ENCODE results near the gene SPART. TPM values are rescaled to one million over a fixed set of nuclear protein-coding genes. Genes with fewer than 3 reads are reported as not detected.
A peak's percentile ranks its signal among the peaks of the same experiment; 100 is the strongest.
"Not testable (repeated sequence)": the region's sequence is repeated elsewhere in the genome, so short reads cannot be mapped to it uniquely, and the experiment has no call there.

The SPART gene
- polyA plus RNA-seq, 1 donor from 2014 or later = 17.9 TPM

DNA sequence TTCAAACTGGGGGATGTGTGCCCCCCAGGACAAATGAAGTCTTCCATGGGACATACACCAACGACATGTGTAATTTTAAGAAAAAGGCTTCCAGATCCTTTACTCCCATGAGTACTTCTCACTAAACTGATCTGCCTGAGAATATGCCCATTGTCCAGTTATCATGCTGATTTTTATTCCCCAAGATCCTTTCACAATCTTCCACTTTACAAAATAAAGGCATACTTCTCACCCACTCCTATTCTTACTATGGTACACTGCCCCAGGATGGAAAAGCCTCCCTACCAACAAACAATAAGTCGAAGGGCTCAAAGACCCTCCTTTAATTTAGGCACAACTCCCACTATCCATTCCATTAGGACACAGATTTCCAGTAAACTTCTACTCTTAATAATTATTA is 3.5 kb downstream of the SPART start:
- peaks cover 7% of the 10 kb centered on the region for H3K27me3 Mint-ChIP-seq
- H3K27ac Mint-ChIP-seq = peak overlapping the region in 1 of 3 donors; percentile 22
- H3K9me3 Mint-ChIP-seq = peaks cover 0 to 2% (median 0%) of the 10 kb centered on the region in 3 donors
- peaks cover 7 to 15% (median 7%) of the 10 kb centered on the region in 3 donors for H3K4me1 Mint-ChIP-seq
- H3K36me3 Mint-ChIP-seq = no peaks in the 10 kb centered on the region
- H3K4me3 Mint-ChIP-seq = peak overlapping the region in 1 of 4 donors; percentile 14

DNA sequence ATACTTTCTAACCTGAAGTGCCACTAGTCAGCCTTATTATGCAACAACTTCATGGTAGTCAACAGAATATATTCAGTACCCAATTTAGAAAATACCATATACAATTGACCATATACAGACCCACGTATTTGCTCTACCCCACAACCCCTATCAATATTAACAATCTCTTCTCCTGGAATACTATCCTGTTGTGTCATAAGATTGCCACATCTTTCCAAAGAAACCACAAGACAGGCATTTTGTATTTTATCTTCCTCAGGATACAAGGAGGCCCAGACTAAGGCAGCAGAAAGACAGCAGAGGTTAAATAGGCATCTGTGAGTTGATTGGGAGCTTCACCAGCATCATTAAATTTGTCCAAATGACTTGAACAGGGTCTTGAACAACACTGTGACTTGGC is 4.5 kb downstream of the SPART start:
- H3K9me3 Mint-ChIP-seq = peaks cover 0 to 2% (median 0%) of the 10 kb centered on the region in 3 donors
- no peak overlapping the region for H3K27ac Mint-ChIP-seq
- H3K36me3 Mint-ChIP-seq = no peaks in the 10 kb centered on the region
- peaks cover 7% of the 10 kb centered on the region for H3K27me3 Mint-ChIP-seq
- H3K4me3 Mint-ChIP-seq = no peak overlapping the region
- H3K4me1 Mint-ChIP-seq = peaks cover 7 to 12% (median 7%) of the 10 kb centered on the region in 3 donors

DNA sequence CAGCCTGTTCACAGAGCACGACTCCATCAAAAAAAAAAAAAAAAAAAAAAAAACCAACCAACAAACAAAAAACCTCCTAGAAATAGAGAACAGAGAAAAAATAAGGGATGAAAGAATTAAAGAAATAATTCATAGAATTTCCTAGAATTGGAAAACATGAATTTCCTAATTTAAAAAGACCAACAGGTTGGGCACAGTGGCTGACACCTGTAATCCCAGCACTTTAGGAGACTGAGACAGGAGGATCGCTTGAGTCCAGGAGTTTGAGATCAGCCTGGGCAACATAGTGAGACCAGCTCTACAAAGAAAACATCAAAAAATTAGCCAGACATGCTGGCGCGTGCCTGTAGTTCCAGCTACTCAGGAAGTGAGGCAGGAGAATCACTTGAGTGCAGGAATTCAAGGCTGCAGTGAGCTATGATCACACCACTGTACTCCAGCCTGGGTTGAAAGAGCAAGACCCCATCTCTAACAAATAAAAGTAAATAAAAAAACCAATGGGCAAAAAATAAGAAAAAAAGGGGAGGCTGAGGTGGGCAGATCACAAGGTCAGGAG is 6.5 kb downstream of the SPART start:
- Mint-ChIP-seq H3K4me3 (no peak overlapping the region), H3K4me1 (peaks cover 1 to 7% (median 3%) of the 10 kb centered on the region in 3 donors), H3K9me3 (peaks cover 0 to 2% (median 0%) of the 10 kb centered on the region in 3 donors), H3K27me3 (no peaks in the 10 kb centered on the region), H3K27ac (no peak overlapping the region), H3K36me3 (no peaks in the 10 kb centered on the region)

DNA sequence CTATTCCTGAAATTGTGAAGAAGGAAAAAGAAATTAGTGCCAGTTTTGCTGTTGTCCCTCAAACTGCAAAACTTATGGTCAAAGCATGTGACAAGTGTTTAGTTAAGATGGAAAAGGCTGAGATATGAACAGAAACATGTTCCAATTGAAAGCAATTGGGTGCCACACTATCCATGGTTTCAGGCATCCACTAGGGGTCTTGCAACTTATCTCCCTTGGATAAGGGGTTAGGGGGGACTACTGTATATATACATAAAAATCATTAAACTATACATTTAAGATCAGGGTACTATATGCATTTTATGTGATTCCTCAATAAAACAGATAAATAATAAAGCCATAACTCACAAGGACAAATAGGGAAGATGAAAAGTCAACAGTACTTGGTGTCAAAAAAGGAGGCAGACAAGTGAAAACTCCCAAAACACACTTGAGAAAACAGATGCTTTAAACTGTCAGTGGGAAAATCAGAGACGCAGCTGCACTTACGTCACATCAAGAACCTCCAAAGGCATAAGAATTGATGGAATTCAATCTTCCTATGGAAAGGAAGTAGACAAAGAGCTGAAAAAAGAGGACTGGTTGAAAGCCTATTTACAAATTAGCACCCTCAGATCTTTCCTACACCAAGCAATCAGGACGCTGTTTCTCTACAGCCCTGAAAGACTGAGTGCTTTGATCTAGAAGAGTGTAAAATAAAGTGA is 8.1 kb downstream of the SPART start:
- no peaks in the 10 kb centered on the region for H3K36me3 Mint-ChIP-seq
- H3K9me3 Mint-ChIP-seq = peaks cover 0 to 2% (median 0%) of the 10 kb centered on the region in 3 donors
- H3K27me3 Mint-ChIP-seq = no peaks in the 10 kb centered on the region
- no peak overlapping the region for H3K27ac Mint-ChIP-seq
- peak overlapping the region in 1 of 4 donors; percentile 3 for H3K4me3 Mint-ChIP-seq
- H3K4me1 Mint-ChIP-seq = peaks cover 1 to 4% (median 3%) of the 10 kb centered on the region in 3 donors

DNA sequence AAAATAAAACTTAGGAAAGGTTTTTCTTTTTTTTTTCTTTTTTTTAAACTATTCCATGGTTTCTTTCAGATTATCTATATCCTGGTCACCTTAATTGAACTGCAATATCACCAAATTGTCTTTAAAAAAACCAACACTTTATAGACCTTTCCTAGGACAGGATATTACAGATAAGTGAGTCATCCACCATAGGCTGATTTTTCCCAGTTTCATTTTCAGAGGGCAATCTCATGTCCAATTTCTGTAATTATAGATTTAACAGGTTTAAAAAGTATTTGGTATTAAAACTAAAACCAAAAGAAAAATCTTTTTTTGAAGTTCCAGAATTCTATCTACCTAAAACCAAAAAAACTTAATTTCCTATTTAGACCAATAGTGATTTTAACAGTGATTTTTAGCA is 13.2 kb downstream of the SPART start:
- Mint-ChIP-seq H3K27ac (no peak overlapping the region), H3K27me3 (no peaks in the 10 kb centered on the region), H3K4me1 (peaks cover 1 to 3% (median 2%) of the 10 kb centered on the region in 3 donors), H3K36me3 (peaks cover 2% of the 10 kb centered on the region), H3K9me3 (no peaks in the 10 kb centered on the region), H3K4me3 (no peak overlapping the region)

DNA sequence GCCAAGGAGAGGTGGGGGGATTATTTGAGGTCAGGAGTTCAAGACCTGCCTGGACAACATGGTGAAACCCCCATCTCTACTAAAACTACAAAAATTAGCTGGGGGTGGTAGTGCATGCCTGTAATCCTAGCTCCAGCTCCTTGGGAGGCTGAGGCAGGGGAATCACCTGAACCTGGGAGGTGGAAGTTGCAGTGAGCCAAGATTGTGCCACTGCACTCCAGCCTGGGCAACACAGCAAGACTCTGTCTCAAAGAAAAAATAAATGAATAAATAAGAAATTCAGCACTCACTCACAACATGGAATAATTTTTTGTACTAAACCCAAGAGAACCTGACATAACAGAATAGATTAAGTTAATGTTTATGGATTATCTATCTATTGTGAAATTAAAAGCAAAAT is 13.9 kb downstream of the SPART start:
- H3K9me3 Mint-ChIP-seq, H3K27ac Mint-ChIP-seq, H3K4me1 Mint-ChIP-seq, H3K27me3 Mint-ChIP-seq, H3K4me3 Mint-ChIP-seq, H3K36me3 Mint-ChIP-seq: not testable (repeated sequence)

DNA sequence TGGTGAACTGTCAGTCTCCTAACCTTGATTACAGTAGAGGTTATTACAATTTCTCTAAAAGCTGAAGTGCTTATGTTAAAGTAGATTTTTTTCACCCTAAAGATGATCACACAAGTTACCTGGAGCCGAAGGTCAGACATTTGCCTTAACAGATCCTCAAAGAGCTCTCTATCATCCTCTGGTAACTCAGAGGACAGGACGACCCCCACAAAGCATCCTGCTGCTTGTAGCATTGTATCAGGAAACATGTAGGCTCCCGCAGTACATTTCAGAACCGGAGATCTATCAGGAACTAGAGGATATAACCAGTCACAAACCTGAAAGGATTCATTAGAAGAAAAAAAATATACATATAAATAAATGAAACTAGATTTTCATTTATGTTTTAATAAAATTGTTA is 14.9 kb downstream of the SPART start:
- H3K36me3 Mint-ChIP-seq = peaks cover 4% of the 10 kb centered on the region
- no peaks in the 10 kb centered on the region for H3K9me3 Mint-ChIP-seq
- H3K4me3 Mint-ChIP-seq = no peak overlapping the region
- H3K4me1 Mint-ChIP-seq = peaks cover 0 to 3% (median 1%) of the 10 kb centered on the region in 3 donors
- no peak overlapping the region for H3K27ac Mint-ChIP-seq
- H3K27me3 Mint-ChIP-seq = no peaks in the 10 kb centered on the region

DNA sequence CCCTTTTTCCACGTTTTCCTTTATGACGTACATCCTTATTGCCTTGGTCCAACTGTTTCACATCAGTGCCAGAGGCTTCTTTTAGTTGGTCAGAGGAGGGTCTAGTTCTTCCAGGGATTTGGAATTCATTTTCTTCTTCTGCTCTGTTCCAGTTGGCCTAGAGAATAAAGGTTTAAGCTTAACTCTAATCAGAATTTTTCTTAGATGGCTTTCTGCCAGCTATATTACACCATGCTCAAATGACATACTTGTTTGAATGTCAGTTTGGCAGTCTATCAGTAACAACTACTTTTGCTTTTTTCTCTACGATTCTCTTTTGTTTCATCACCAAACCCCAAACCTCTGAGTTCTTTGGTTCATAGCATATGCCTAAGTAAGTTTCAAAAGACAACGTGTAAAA is 16.8 kb downstream of the SPART start:
- Mint-ChIP-seq H3K36me3 (peaks cover 4% of the 10 kb centered on the region), H3K27me3 (no peaks in the 10 kb centered on the region), H3K27ac (no peak overlapping the region), H3K4me3 (no peak overlapping the region), H3K9me3 (no peaks in the 10 kb centered on the region), H3K4me1 (no peaks in the 10 kb centered on the region)

DNA sequence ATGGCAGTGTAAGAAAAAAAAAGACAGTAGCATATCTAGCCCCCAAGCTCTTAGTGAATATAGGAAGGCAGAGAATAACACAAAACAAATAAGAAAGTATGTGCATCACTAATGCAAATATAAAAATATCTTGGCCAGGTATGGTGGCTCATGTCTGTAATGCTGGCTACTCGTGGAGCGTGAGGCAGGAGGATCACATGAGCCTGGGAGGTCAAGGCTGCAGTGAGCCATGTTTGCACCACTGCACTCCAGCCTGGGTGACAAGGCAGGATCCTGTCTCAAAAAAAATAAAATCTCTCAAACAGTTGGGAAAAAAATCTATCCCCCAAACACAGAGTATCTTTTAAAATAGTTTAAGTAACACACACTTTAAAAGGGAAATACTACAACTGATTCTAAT is 17.4 kb downstream of the SPART start:
- Mint-ChIP-seq H3K36me3 (peaks cover 4% of the 10 kb centered on the region), H3K27me3 (no peaks in the 10 kb centered on the region), H3K9me3 (no peaks in the 10 kb centered on the region), H3K27ac (no peak overlapping the region), H3K4me3 (no peak overlapping the region), H3K4me1 (no peaks in the 10 kb centered on the region)

DNA sequence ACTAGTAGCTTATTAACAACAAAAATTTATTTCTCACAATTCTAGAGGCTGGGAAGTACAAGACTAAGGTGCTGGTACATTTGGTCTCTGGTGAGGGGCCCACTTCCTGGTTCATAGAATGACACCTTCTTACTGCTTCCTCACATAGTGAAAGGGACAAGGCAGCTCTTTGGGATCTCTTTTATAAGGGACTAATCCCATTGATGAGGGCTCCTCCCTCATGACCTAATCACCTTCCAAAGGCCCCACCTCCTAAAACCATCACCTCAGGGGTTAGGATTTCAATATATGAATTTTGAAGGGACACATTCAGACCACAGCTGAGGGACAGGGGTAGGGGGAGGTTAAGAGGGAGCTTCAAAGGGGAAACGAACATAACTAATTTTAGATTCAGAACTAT is 20.3 kb downstream of the SPART start:
- no peak overlapping the region for H3K27ac Mint-ChIP-seq
- H3K9me3 Mint-ChIP-seq = no peaks in the 10 kb centered on the region
- peaks cover 4% of the 10 kb centered on the region for H3K36me3 Mint-ChIP-seq
- H3K4me3 Mint-ChIP-seq = no peak overlapping the region
- no peaks in the 10 kb centered on the region for H3K4me1 Mint-ChIP-seq
- H3K27me3 Mint-ChIP-seq = no peaks in the 10 kb centered on the region

DNA sequence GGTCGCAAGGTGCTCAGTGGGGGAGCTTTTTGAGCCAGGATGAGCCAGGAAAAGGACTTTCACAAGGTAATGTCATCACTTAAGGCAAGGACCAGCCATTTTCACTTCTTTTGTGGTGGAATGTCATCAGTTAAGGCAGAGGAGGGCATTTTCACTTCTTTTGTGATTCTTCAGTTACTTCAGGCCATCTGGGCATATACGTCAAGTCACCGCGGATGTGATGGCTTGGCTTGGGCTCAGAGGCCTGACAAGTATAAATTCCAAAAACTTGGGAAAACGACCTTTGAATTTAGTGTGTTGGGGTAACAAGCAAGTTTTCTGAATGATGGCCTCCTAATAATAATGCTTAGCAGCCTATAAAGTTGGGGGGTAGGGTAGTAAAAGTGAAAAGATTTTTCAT is 21.3 kb downstream of the SPART start:
- H3K27me3 Mint-ChIP-seq, H3K36me3 Mint-ChIP-seq, H3K4me3 Mint-ChIP-seq, H3K4me1 Mint-ChIP-seq, H3K9me3 Mint-ChIP-seq, H3K27ac Mint-ChIP-seq: not testable (repeated sequence)

DNA sequence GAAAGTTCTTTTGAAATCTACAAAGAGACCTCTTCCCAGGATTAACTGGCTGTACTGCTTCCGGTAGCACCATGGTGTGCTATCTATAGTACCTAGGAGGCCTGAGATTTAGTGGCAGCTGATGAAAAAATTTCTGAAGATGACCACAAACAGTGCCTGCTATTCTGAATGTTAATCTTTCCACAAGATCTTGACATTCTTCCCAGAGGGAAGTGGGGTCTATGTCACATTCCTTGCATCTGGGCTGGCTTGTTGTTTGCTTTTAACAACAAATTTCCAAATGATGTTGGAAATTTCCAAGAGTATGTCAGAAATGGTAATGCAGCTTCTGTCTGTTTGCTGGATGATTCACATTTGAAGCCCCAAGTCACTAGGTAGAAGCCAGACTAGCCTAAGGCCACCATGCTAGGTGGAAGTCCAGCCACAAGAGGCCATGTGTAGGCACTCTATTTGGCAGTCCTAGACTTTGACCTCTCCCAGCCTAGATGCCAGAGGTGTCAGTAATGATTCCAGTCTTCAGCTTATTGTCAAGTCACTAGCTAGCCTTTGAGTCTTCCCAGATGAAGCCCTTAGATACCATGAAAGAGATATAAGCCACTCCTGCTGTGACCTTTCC is 22.1 kb downstream of the SPART start:
- Mint-ChIP-seq H3K4me1 (no peaks in the 10 kb centered on the region), H3K4me3 (no peak overlapping the region), H3K9me3 (no peaks in the 10 kb centered on the region), H3K36me3 (peaks cover 2% of the 10 kb centered on the region), H3K27me3 (no peaks in the 10 kb centered on the region), H3K27ac (no peak overlapping the region)

DNA sequence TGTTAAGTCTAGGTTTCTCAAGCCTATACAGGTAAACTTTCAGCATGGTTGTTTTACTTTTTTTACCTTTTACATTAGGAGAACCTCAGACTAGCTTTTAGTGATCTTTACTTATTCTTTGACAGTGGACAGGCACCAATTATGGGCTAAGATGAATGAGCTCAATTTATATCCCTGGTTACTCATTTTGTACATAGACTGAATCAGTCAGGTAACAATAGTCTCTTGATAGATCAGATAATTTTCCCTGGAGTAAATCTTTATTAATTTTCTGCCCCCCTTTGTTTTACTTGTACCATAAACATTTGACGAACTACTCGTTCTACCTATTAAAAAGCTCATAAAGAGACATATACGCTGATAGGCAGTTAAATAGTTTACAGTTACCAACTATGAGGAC is 22.8 kb downstream of the SPART start:
- Mint-ChIP-seq H3K27me3 (no peaks in the 10 kb centered on the region), H3K4me3 (no peak overlapping the region), H3K4me1 (no peaks in the 10 kb centered on the region), H3K36me3 (peaks cover 2% of the 10 kb centered on the region), H3K27ac (no peak overlapping the region), H3K9me3 (no peaks in the 10 kb centered on the region)

DNA sequence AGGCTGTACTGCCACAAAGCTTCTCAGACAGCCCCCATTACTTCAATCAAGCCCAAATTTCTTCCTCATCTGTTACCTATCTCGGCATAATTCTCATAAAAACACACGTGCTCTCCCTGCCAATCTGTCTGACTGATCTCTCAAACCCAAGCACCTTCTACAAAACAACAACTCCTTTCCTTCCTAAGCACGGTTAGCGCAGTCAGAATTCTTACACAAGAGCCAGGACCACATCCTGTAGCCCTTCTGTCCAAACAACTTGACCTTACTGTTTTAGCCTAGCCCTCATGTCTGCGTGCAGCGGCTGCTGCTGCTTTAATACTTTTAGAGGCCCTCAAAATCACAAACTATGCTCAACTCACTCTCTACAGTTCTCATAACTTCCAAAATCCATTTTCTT is 26.4 kb downstream of the SPART start:
- H3K4me3 Mint-ChIP-seq, H3K27me3 Mint-ChIP-seq, H3K27ac Mint-ChIP-seq, H3K9me3 Mint-ChIP-seq, H3K36me3 Mint-ChIP-seq, H3K4me1 Mint-ChIP-seq: not testable (repeated sequence)

DNA sequence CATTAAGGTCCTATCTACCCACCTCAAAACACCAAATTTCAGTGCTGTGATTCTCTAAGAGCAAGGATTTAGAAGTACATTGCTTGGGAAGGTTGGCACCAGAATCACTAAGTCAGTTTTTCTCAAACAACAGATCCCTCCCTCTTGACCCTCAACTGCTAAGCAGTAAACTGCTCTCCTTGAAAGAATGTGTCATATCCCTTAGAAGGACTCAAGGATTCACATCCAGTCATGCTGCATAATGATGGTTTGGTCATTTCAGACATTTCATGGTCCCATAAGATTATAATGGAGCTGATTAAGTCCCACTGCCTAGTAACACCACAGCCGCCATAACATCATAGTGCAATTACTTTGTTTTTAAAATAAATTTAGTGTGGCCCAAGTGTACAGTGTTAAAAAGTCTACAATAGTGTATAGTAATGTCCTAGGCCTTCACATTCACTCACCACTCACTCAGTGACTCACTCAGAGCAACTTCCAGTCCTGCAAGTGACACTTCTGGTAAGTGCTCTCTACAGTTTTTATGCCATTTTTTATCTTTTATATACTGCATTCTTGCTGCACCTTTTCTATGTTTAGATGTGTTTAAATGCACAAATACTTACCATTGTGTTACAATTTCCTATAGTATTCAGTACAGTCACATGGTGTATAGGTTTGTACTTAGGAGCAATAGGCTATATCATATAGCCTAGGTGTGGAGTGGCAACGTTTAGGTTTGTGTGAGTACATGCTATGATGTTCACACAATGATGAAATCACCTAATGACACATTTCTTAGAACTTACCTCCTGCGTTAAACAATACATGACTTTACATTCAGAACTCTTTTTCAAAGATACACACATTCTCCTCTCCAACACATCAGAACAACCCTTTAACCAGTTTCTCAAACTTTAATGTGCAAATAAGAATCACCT is 32.9 kb downstream of the SPART start:
- Mint-ChIP-seq H3K4me1 (no peaks in the 10 kb centered on the region), H3K27ac (no peak overlapping the region), H3K27me3 (no peaks in the 10 kb centered on the region), H3K4me3 (no peak overlapping the region), H3K36me3 (no peaks in the 10 kb centered on the region), H3K9me3 (peaks cover 0 to 1% (median 0%) of the 10 kb centered on the region in 3 donors)

Measured in IgD-negative memory B cell (primary cell).